Immature natural killer cell (primary cell): ENCODE measurements around the gene AFAP1. TPM values are rescaled to one million over a fixed set of nuclear protein-coding genes. Genes with fewer than 3 reads are reported as not detected.

ENCODE experiments used
- DNase-seq, 3 donors: peaks; one replicate each; pipeline ENCODE4 v3.0.0; 2022; ENCODE audit warnings: mixed read lengths in 1 of 3
- H3K27ac Mint-ChIP-seq, 6 donors: one replicate each; pipeline ENCODE4 v1.8.0; 2020; ENCODE audit warnings: mixed read lengths in 6 of 6, mild to moderate bottlenecking in 5 of 6, inconsistent platforms in 4 of 6, moderate library complexity in 3 of 6
- H3K27me3 Mint-ChIP-seq, 3 donors: one replicate each; pipeline ENCODE4 v1.8.0; 2020 to 2021; ENCODE audit warnings: low read depth in 3 of 3, mild to moderate bottlenecking in 3 of 3, mixed read lengths in 3 of 3, moderate library complexity in 3 of 3, inconsistent platforms in 1 of 3
- H3K36me3 Mint-ChIP-seq, 3 donors: one replicate each; pipeline ENCODE4 v1.8.0; 2020; ENCODE audit warnings: mixed read lengths in 3 of 3, inconsistent platforms in 2 of 3, mild to moderate bottlenecking in 2 of 3
- H3K4me1 Mint-ChIP-seq, 2 donors: one replicate each; pipeline ENCODE4 v1.8.0; 2020; ENCODE audit warnings: inconsistent platforms in 2 of 2, mild to moderate bottlenecking in 2 of 2, mixed read lengths in 2 of 2, moderate library complexity in 1 of 2
- H3K4me3 Mint-ChIP-seq, 5 donors: one replicate each; pipeline ENCODE4 v1.8.0; 2020; ENCODE audit warnings: mild to moderate bottlenecking in 5 of 5, mixed read lengths in 5 of 5, inconsistent platforms in 3 of 5, moderate library complexity in 3 of 5
- H3K9me3 Mint-ChIP-seq, 6 donors: one replicate each; pipeline ENCODE4 v1.8.0; 2020; ENCODE audit warnings: mild to moderate bottlenecking in 6 of 6, mixed read lengths in 6 of 6, inconsistent platforms in 4 of 6, moderate library complexity in 3 of 6
- polyA plus RNA-seq, 3 donors: library from polyadenylated mRNA; unstranded; fragments of 300-500 nt; fragmentation: Illumina TruSeq; gene quantifications; one replicate each; pipeline ENCODE4 v1.2.3, GENCODE V29; 2021

The AFAP1 gene, protein sequence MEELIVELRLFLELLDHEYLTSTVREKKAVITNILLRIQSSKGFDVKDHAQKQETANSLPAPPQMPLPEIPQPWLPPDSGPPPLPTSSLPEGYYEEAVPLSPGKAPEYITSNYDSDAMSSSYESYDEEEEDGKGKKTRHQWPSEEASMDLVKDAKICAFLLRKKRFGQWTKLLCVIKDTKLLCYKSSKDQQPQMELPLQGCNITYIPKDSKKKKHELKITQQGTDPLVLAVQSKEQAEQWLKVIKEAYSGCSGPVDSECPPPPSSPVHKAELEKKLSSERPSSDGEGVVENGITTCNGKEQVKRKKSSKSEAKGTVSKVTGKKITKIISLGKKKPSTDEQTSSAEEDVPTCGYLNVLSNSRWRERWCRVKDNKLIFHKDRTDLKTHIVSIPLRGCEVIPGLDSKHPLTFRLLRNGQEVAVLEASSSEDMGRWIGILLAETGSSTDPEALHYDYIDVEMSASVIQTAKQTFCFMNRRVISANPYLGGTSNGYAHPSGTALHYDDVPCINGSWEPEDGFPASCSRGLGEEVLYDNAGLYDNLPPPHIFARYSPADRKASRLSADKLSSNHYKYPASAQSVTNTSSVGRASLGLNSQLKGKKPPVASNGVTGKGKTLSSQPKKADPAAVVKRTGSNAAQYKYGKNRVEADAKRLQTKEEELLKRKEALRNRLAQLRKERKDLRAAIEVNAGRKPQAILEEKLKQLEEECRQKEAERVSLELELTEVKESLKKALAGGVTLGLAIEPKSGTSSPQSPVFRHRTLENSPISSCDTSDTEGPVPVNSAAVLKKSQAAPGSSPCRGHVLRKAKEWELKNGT
- polyA plus RNA-seq: 1 to 10 TPM in 1 of 3 donors, under 1 TPM in 1, not detected in 1; 0.32 to 1.2 TPM

DNA sequence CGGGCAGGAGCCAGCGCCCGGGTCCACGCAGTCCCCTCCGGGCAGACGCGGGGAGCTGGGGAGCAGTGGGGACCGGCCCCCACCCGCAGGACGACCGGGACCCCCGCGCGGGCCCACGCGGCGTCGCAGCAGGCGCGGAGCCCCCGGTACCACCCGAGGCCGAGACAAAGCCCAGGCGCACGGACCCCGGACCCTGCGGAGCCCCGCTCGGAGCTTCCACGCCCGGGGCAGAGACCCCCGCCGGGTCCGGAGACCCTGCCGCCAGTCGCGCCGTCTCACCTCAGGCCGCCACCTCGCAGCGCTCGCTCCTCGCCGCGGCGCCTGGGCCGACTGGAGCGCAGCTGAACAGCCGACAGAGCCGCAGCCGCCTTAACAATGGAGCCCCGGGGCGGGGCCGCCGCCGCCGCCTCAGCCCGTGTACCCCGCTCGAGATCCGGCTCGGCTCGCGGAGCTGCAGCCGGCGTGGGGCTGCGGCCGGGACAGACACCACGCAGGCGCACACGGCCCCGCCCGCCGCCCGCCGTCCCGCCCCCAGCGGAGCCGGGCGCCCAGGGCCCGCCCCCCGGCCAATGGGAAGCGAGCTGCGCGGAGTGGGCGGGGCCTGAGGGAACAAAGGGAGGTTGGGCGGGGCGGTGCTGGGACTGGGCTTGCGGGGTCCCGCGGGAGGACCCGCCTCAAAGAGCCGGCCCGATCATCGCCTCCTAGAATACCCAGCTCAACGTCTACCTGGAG, at the start of gene AFAP1:
Gene AFAP1 (minus strand): TSS at position 485 of the 732 bp plus-strand sequence. CDS start 67,783 bp downstream, outside the sequence.
- Mint-ChIP-seq H3K27ac (no peak within 1 kb of the TSS), H3K27me3 (peaks cover 5 to 10% (median 6%) of the 10 kb centered on the region in 3 donors)

DNA sequence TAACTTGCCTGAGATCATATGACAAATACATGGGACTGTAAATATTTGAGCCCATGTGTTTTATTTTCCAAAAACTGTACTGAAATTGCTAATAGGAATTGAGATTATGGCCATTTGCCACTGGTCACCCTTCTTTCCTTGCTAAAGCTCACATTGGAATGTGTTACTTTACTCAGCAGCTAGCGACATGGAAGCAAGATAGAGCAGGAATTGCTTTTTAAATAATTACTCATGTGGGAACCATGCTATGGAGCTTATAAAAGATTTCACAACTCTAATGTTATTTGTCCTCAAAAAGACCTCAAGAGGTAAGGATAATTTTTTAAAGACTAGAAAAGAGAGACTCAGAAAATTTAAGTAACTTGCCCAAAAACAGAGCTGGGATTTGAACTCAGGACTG, 48.8 kb upstream of the AFAP1 start:
- H3K4me3 Mint-ChIP-seq: no peak overlapping the region
- H3K9me3 Mint-ChIP-seq: peaks cover 0 to 3% (median 0%) of the 10 kb centered on the region in 6 donors
- H3K27ac Mint-ChIP-seq: no peak overlapping the region
- peaks cover 18% of the 10 kb centered on the region in 2 donors for H3K4me1 Mint-ChIP-seq
- DNase-seq: no peak
- H3K36me3 Mint-ChIP-seq: peaks cover 0 to 7% (median 4%) of the 10 kb centered on the region in 3 donors
- peaks cover 0 to 3% (median 0%) of the 10 kb centered on the region in 3 donors for H3K27me3 Mint-ChIP-seq

More for the DNA sequence above, at the start of gene AFAP1:
- peak within 1 kb of the TSS; percentile 48 to 64 (median 60) for H3K4me3 Mint-ChIP-seq
- peaks cover 11 to 13% of the 10 kb centered on the region in 2 donors for H3K4me1 Mint-ChIP-seq
- DNase-seq: peak; percentile 87 to 91 (median 89)
- H3K36me3 Mint-ChIP-seq: no peaks in the 10 kb centered on the region
- no peaks in the 10 kb centered on the region for H3K9me3 Mint-ChIP-seq

DNA sequence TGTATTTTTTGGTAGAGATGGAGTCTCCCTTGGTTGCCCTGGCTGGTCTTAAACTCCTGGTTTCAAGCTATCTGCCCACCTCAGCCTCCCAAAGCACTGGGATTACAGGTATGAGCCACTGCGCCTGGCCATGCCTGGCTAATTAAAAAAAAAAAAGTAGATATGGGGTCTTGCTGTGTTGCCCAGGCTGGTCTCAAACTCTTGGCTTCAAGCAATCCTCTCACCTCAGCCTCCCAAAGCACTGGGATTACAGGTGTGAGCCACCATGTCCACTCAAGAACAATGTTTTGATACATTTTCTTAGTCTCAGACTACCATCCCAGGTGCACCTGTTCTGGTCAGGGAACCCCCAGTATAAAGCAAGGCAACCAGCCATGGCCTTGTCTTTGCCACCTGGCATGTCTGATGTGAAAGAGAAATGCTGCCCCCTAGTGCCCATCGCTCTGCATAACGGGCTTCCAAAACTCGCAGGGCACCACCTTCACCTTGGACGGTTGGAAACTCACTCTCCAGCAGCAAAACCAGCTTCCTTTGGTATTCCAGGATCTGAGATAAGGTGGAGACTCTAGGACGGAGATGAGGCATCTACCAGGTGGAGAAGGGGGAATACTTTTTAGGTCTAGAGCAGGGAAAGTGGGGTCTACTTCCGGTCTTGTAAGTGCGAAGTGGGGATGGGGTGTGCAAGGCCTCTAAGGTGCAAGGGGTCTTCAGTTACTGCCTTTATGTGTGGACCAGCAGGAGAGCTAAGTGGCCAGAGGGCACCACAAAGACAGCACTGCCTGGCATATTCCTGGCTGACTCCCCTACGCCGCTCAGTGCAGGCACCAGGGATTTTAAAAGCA, 47.7 kb upstream of the AFAP1 start:
- Mint-ChIP-seq H3K4me1 (peaks cover 18% of the 10 kb centered on the region in 2 donors), H3K4me3 (no peak overlapping the region), H3K9me3 (peaks cover 0 to 3% (median 0%) of the 10 kb centered on the region in 6 donors)

DNA sequence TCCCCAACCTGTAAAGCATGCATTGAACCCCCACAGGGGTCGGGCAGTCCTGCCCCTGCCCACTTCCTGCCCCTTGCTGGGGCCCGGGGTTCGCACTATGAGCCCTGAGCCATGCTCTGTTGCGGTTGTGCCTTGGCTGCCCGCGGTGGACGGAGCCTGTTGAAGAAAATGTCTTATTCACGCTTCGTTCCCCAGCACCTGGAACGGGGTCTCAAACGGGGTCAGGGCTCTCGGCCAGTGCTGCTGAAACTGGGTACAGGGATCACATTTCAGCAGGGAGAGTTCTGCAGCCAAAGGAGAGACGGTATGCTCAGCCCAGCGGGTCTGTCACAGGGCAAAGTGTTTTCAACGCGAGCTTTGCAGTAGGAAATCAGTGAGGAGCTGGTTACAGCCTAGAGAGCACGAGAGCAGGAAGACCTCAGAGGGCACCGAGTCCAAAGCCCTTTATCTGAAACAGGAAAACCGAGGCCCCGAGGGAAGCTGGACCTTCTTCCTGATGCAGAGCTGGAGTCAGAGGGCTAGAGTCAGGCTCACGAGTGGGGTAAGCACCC, 46.3 kb upstream of the AFAP1 start:
- peaks cover 0 to 3% (median 0%) of the 10 kb centered on the region in 3 donors for H3K27me3 Mint-ChIP-seq
- peaks cover 0 to 4% (median 4%) of the 10 kb centered on the region in 3 donors for H3K36me3 Mint-ChIP-seq
- H3K4me3 Mint-ChIP-seq: peak overlapping the region; percentile 40 to 84 (median 72)
- H3K27ac Mint-ChIP-seq: peak overlapping the region in 3 of 6 donors; percentile 38 to 73 (median 46)
- H3K9me3 Mint-ChIP-seq: peaks cover 0 to 3% (median 0%) of the 10 kb centered on the region in 6 donors
- H3K4me1 Mint-ChIP-seq: peaks cover 31 to 32% of the 10 kb centered on the region in 2 donors
- DNase-seq: no peak

More for the DNA sequence above, 47.7 kb upstream of the AFAP1 start:
- Mint-ChIP-seq H3K27ac (no peak overlapping the region), H3K27me3 (peaks cover 0 to 3% (median 0%) of the 10 kb centered on the region in 3 donors), H3K36me3 (peaks cover 0 to 7% (median 4%) of the 10 kb centered on the region in 3 donors)
- peak; percentile 64 to 72 (median 65) for DNase-seq

DNA sequence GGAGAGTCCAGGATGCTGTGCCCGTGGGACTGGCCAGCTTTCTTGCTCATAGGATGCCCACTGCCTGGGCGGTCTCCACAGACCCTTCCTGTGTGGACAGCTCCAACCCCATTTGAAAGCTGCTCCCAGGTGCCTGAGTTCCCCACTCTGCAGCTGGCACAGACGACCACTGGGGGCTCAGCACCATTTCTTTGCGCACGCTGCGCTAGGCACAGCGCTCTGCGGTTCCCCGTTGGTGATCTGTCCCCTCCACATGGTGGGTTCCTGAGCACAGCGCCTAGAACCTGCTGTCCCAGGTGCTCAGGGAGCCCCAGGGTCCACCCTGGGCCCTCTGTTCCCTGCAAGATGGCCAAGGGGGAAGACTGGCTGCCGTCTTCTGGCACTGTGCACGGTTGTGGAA, 45.4 kb upstream of the AFAP1 start:
- H3K27me3 Mint-ChIP-seq: peaks cover 0 to 3% (median 0%) of the 10 kb centered on the region in 3 donors
- H3K4me3 Mint-ChIP-seq: no peak overlapping the region
- H3K27ac Mint-ChIP-seq: no peak overlapping the region
- H3K9me3 Mint-ChIP-seq: peaks cover 0 to 3% (median 0%) of the 10 kb centered on the region in 6 donors
- H3K4me1 Mint-ChIP-seq: peaks cover 31 to 32% of the 10 kb centered on the region in 2 donors
- no peak for DNase-seq
- H3K36me3 Mint-ChIP-seq: peaks cover 0 to 4% (median 4%) of the 10 kb centered on the region in 3 donors

DNA sequence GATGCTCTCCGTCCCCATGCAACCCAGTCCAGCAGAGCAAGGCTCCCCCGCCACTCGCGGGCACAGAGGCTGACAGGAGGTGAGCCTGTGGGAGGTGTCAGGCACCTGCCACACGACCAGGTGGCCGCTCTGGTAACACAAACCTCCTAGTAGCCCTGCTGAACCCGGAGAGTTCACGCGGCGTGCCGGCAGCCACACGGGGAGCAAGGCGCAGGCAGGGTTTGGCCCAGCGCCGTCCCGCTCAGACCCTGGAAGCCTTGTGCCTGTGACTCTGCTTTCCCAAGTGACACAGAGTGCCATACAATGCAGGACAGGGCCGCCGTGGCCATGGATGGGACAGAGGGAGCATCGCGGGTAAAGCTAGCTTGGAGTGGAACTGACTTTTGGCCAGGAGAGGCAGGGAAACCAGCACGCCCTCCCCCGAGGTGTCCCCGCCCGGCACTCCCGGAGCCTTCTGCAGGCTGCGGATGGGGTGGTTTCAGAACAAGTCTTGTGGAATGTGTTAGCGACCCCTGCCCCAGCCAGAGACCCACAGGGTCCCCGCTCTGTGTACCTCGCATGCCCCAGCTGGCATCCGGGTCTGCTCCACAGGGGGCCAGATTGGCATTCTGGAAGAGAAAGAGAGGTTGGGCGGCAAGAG, 44.7 kb upstream of the AFAP1 start:
- peaks cover 3% of the 10 kb centered on the region in 3 donors for H3K27me3 Mint-ChIP-seq

DNA sequence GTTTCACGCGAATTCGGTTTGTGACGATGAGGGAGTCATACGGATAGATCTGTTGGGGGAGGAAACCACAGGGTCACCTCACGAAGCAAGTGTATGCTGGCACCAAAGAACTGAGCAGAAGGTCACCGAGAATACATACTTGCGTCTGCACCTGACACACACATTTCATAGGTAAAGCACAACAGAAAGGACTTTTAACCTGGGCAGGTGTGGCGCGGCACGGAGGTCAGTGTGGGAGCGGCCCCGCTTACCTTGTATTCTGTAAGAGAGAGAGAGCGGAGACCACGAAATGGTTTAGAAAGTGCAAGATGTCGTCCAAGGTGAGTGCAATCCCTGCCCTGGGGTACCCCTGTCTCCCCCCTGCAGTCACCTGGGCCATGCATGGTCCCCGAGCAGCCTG, 43.6 kb upstream of the AFAP1 start:
- Mint-ChIP-seq H3K27ac (peak overlapping the region in 1 of 6 donors; percentile 3), H3K4me1 (peaks cover 31 to 32% of the 10 kb centered on the region in 2 donors)

More for the DNA sequence above, 44.7 kb upstream of the AFAP1 start:
- no peak for DNase-seq
- no peak overlapping the region for H3K27ac Mint-ChIP-seq
- H3K9me3 Mint-ChIP-seq: peaks cover 0 to under 1% (median 0%) of the 10 kb centered on the region in 6 donors
- H3K4me1 Mint-ChIP-seq: peaks cover 31 to 32% of the 10 kb centered on the region in 2 donors
- H3K4me3 Mint-ChIP-seq: no peak overlapping the region
- H3K36me3 Mint-ChIP-seq: peaks cover 0 to under 1% (median 0%) of the 10 kb centered on the region in 3 donors

DNA sequence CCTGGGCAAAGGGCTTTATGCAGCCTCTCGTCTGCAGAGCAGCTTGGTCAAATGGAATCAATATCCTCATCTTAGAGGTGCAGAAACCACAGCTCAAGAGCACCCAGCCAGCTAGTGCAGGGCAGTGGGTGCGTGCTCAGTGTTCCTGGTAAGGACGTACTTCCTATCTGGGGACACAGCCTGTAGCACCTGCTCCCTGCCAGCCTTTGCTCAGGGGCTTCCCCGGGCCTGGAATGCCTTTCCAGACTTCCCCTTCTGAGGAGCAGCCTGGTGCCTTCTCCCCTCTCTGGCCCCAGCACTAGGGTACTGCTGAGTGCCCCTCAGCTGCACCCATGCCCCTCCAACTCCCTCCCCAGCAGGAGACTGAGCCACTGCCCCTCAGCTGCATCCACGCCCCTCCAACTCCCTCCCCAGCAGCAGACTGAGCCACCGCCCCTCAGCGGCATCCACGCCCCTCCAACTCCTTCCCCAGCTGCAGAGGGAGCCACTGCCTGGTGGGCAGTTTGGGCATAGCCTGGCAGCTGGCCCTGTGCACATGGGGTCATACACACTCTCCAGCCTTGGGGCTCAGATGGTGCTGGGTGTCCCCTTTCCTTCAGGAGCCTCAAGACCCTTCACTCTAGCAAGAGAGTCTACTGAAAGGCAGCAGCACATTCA, 42.2 kb upstream of the AFAP1 start:
- Mint-ChIP-seq H3K27me3 (peaks cover 2 to 3% (median 3%) of the 10 kb centered on the region in 3 donors), H3K4me3 (no peak overlapping the region), H3K9me3 (no peaks in the 10 kb centered on the region), H3K4me1 (peaks cover 24 to 31% of the 10 kb centered on the region in 2 donors), H3K36me3 (no peaks in the 10 kb centered on the region), H3K27ac (no peak overlapping the region)
- no peak for DNase-seq

More for the DNA sequence above, 43.6 kb upstream of the AFAP1 start:
- H3K9me3 Mint-ChIP-seq: no peaks in the 10 kb centered on the region
- no peak overlapping the region for H3K4me3 Mint-ChIP-seq
- peaks cover 3% of the 10 kb centered on the region in 3 donors for H3K27me3 Mint-ChIP-seq
- no peak for DNase-seq
- no peaks in the 10 kb centered on the region for H3K36me3 Mint-ChIP-seq

DNA sequence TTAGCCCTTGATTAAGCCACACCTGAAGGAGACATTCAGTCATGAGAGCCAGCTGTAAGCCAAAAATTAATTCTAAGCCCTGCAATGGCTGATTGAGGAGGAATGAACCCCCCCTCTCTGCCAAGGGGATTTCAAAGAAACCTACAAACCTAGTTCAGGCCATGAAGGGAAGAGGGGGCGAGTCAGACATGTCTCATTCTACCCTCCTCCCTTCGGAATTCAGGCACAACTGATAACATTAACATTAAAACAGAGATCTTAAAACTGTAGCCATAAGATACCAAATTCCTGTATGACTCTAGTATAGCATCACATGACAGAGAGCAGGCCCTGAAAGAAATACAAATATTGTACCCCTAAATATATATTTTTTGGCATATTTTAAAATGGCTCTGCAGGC, 40.4 kb upstream of the AFAP1 start:
- Mint-ChIP-seq H3K27me3 (peaks cover 2 to 3% (median 3%) of the 10 kb centered on the region in 3 donors), H3K27ac (peak overlapping the region in 2 of 6 donors; percentile 41 to 78), H3K36me3 (no peaks in the 10 kb centered on the region), H3K4me3 (no peak overlapping the region), H3K9me3 (no peaks in the 10 kb centered on the region), H3K4me1 (peaks cover 23 to 36% of the 10 kb centered on the region in 2 donors)
- no peak for DNase-seq

DNA sequence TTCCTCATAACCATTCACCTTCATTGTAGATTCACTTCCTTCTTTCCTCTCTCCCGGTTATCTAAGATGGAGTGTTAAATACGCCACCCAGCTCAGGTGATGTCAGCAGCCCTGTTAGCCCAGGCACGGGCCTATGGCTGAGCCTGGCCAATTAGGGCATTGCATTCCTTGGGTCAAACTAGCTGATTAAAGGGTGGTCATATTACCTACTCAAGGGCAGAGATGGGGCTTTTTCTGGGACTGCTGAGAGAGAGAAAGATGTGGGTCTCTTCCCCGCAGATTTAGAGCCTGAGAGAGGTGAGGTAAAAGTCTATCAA, 39.9 kb upstream of the AFAP1 start:
- H3K4me3 Mint-ChIP-seq: no peak overlapping the region
- no peaks in the 10 kb centered on the region for H3K9me3 Mint-ChIP-seq
- peaks cover 2 to 3% (median 3%) of the 10 kb centered on the region in 3 donors for H3K27me3 Mint-ChIP-seq
- peaks cover 25 to 37% of the 10 kb centered on the region in 2 donors for H3K4me1 Mint-ChIP-seq
- DNase-seq: no peak
- peak overlapping the region in 2 of 6 donors; percentile 41 to 62 for H3K27ac Mint-ChIP-seq
- H3K36me3 Mint-ChIP-seq: no peaks in the 10 kb centered on the region

DNA sequence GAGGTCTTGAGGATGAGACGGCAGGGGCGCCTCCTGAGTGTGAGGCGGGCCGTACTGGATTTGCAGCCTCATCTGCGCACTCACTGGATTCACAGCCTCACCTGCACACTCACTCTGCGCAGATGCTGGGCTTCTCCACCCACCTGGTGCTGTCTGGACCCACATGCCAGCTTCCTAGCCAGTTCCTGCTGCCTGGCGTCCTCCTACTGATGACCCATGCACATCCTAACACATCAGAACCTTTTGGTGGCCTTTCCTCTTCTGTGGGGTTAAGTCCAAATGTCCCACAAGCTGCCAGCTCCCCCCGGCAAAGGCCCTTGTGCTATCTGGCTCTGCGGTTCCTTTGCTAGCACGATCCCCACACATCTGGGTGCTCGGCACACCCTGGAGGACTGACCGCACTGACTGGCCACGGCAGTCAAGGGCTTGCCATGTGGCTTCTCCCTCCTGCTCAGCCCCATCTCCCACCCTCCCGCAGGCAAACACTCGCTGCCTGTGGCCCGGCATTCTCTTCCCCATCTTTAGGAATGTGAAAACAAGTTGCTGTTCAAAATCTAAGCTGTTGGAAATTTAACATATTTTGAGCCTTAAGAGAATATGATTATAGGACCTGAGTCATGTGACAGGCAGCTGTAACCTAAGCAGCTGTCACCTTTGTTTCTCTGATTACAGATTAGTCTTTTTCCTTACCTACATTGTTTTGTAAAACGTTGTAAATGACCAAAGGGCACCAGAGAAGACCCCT, 39.4 kb upstream of the AFAP1 start:
- H3K36me3 Mint-ChIP-seq: no peaks in the 10 kb centered on the region
- H3K4me3 Mint-ChIP-seq: no peak overlapping the region
- peaks cover 2 to 3% (median 3%) of the 10 kb centered on the region in 3 donors for H3K27me3 Mint-ChIP-seq
- H3K4me1 Mint-ChIP-seq: peaks cover 29 to 42% of the 10 kb centered on the region in 2 donors
- no peaks in the 10 kb centered on the region for H3K9me3 Mint-ChIP-seq
- peak overlapping the region in 3 of 6 donors; percentile 4 to 62 (median 41) for H3K27ac Mint-ChIP-seq
- DNase-seq: no peak
